H1 (cell line): ENCODE measurements around the gene IRAG1. TPM values are rescaled to one million over a fixed set of nuclear protein-coding genes. Genes with fewer than 3 reads are reported as not detected.

ENCODE experiments used
- CEBPB ChIP-seq: IDR thresholded peaks from 2 replicates; pipeline ENCODE4 v1.6.1; 2012; ENCODE audit warnings: low read depth, low read length
- JUN ChIP-seq: IDR thresholded peaks from 2 replicates; pipeline ENCODE4 v1.6.1; 2011; ENCODE audit warnings: low read depth, mild to moderate bottlenecking, improper control_type of control experiment, low read length
- MAFK ChIP-seq: IDR thresholded peaks from 2 replicates; pipeline ENCODE4 v1.6.1; 2012; ENCODE audit warnings: low read depth, mild to moderate bottlenecking, improper control_type of control experiment, low read length
- PHF8 ChIP-seq: fragments of 200-600 bp; sonication (generic); conservative IDR thresholded peaks from 2 replicates; pipeline ENCODE4 v1.7.1; 2012; ENCODE audit warnings: low read depth, mild to moderate bottlenecking, inconsistent platforms, low read length, moderate library complexity
- SRF ChIP-seq: IDR thresholded peaks from 2 replicates; pipeline ENCODE4 v1.6.1; 2011; ENCODE audit warnings: mild to moderate bottlenecking, low read depth, low read length, moderate library complexity
- polyA plus RNA-seq, 7 experiments: library from polyadenylated mRNA; depleted of rRNA in 3 of 7; stranded (reverse) in 5 of 7; unstranded in 2 of 7; fragments of >200 nt in 5 of 7; fragments of 200-250 nt in 2 of 7; gene quantifications; 1 replicate in 5 of 7; 2 replicates in 1 of 7; 4 replicates in 1 of 7; pipeline versions ENCODE4 v1.2.1 to v1.2.3, GENCODE V29; 2011 to 2013; ENCODE audit warnings: missing spikeins in 2 of 7, mixed read lengths in 2 of 7
- total RNA-seq: library from RNA; stranded (reverse); fragmentation: NEBNext Ultra II Directional; extraction: Animal tissue kit (Norgen Biotek cat#: 25700); gene quantifications from 2 replicates; pipeline ENCODE4 v1.2.1, GENCODE V29; 2021
- TF ChIP-seq, protein P1 (sequence below), 3 experiments: IDR thresholded peaks; 1 replicate in 2 of 3; 2 replicates in 1 of 3; pipeline versions ENCODE4 v1.5.1 to v1.6.1; 2011; ENCODE audit warnings: low read length in 3 of 3, mild to moderate bottlenecking in 3 of 3, inconsistent platforms in 2 of 3, low read depth in 1 of 3, moderate library complexity in 1 of 3; ENCODE audit not compliant: insufficient read depth in 1 of 3; ENCODE audit errors: control extremely low read depth in 1 of 3

The IRAG1 gene
- total and polyA plus RNA-seq, 2 of the 8 experiments (the other 6 are each of a cell fraction or from before 2014, with no cell fraction given): 1.8 to 2.7 TPM

DNA sequence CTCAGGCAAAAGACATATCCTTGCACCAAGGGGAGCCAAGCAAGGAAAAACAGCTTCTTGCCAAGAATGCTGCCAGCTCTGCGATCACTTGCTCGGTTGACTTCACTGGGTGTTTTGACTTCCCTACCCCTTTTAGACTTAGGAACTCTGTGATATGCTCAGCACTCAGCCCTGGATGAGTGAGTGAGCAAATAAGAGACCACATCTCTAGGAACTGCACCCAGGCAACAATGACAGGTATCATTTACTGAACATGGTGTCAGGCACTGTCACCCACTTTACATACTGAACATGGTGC, 3.7 kb upstream of the IRAG1 start (continued):
- TF ChIP-seq, protein P1, sequence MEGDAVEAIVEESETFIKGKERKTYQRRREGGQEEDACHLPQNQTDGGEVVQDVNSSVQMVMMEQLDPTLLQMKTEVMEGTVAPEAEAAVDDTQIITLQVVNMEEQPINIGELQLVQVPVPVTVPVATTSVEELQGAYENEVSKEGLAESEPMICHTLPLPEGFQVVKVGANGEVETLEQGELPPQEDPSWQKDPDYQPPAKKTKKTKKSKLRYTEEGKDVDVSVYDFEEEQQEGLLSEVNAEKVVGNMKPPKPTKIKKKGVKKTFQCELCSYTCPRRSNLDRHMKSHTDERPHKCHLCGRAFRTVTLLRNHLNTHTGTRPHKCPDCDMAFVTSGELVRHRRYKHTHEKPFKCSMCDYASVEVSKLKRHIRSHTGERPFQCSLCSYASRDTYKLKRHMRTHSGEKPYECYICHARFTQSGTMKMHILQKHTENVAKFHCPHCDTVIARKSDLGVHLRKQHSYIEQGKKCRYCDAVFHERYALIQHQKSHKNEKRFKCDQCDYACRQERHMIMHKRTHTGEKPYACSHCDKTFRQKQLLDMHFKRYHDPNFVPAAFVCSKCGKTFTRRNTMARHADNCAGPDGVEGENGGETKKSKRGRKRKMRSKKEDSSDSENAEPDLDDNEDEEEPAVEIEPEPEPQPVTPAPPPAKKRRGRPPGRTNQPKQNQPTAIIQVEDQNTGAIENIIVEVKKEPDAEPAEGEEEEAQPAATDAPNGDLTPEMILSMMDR (IDR thresholded peaks at IDR 0.05; ENCODE audit: control extremely low read depth in 1 of 3, insufficient read depth in 1 of 3, low read depth in 1 of 3, low read length in 3 of 3): no peak
- no peak for TF ChIP-seq PHF8
- TF ChIP-seq SRF: no peak
- TF ChIP-seq JUN: no peak
- TF ChIP-seq CEBPB: no peak
- no peak for TF ChIP-seq MAFK
